ENCODE data around the gene VPS37C.
A peak's percentile ranks its signal among the peaks of the same experiment; 100 is the strongest.

VPS37C gene

DNA sequence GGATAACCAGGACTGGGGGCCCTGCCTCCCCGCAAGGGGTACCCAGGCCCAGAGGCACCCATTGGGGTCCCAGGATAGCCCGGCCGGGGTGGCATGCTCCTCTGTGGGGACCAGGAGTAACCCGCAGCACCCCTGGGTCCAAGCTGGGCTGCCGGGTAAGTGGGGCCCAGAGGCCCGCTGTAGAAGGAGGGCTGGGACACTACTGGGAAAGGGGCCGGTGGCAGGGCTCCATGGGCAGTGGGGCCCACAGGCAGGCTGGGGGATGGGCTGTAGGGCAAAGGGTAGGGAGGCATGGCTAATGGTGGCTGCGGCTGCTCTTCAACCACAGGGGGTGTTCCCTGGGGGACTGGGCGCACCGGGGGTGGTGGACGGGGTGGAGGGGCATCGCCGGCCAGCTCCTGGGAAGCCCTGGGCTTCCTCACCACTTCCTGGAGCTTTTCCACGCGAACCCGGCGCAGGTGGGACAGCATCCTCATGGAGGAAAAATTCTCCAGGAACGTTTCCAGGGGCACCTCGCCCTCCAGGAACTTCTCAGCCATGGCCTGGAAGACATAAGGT, 29.1 kb downstream of the VPS37C start:
- DNase-seq: no peak

DNA sequence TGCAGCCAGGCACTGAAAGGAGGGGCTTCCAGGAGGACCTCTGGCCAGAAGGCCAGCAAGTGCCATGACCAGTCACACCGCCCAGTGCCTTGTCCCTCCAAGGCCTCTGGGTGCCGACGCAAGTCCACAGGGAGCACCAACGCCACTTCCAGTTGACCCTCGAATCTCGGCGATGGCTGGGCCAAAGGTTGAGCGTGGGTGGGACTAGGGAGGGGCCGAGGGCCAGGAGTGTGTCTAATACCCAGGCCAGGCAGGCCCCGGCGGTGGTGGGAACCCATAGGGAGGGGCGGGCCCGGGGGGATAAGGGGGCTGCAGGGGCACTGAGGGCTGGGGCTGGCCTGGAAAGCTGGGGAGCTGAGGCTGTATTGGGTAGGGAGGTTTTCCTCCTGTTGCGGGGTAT, 29.6 kb downstream of the VPS37C start:
- no peak for DNase-seq

DNA sequence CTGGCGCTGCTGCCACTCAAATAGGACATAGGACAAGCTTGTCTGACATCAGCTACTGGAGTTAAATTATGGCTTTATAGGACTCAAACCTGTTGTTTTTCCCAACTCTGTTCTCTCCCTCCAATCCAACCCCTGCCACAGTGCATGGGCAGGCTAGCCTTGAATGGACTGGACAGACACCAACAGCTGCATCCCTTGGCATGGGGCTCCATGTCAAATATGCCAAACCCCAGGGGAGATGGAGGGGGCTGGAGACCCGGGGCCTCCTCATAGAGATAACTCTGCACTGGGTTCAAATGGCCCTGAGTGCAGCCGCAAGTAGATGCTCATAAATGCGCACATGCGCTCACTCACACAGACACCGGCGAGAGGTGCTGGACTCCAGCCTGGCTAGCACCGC, 30.0 kb downstream of the VPS37C start:
- DNase-seq: no peak

DNA sequence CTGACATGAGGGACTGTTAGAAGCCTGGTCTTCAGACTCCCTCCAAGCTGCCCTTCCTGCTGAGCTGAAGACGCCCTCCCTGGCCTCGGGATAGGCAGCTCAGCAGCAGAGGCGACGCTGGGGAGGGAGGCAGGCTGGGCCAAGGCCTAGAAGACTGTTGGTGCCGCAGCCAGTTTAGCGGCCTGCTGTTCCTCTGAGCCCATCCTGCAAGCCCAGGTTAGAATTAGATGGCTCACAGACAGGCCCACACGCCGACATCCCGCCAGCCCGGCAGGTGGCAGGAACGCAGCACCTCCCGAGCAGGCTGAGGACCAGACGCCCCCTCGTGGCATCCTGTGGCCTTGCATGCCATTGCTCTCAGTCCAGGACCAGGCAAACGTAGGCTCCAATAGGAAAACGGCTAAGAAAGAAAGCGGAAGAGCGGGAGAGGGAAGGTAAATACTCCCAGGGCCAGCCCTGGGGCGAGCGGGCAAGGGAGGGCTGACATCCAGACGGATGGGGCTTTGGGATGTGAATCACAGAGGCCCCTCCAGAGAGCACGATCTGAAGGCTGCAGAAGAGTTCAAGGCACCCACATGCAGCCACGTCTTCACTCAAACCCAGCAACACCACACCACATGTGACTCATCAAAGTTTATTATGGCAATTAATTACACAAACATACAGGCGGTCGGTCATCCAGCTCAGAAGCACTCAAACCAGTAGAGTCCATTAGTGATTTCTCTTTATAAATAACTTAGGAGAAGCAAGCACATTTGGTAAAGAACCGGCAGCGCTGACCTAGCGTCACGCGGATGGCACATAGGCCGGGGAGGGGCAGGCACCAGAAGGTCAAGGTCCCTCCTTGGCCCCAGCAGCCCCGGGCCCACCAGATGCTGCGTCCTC, 31.3 kb downstream of the VPS37C start:
- DNase-seq: peak; percentile 80

DNA sequence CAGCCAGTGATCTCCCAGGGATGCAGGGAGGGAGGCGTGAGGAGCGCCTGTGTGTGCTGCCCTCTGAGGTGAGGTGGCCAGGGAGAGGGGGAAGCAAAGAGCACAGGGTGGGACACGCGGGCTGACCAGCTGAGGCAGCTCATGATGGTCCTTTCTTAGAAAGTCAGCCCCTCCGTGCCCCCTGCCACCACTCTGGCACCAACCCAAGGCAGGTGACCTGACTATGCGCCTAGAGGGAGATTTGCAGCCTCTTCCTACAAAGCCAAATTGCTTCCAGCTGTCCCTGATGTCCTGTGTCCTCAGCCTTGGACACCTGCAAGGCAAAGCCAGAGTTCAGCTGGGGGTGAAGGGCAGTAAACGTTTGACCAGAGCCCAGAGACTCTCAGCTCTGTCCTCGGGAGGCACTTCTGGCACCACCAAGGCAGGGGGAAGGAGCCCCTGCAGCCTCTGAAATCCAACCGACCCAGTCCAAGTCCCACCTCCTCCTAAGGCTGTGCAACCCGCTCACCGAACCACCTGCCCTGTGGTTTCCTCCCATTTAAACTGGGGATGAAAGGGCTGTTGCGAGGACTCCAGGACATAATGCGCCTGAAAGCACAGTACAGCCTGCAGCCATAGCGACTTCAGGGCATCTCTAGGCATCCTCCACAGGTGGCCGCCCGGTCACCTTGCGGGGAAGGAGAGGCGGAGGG, 32.1 kb downstream of the VPS37C start:
- DNase-seq: no peak

DNA sequence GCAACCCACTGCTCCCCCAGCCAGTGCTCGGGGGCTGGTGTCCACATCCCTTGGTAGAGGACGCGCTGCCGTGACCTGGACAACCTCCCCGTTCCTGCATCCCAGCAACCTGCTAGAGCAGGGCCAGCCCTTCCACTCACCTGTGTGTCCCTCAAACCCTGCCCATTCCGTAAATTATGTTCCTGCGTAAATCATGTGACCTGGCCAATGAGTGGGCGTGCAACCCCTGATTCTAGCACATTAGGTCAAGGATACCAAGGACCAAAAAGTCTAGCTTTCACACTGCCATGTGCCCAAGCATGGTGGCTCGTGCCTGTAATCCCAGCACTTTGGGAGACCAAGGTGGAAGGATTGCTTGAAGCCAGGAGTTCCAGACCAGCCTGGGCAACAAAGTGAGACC, 33.2 kb downstream of the VPS37C start:
- no peak for DNase-seq

DNA sequence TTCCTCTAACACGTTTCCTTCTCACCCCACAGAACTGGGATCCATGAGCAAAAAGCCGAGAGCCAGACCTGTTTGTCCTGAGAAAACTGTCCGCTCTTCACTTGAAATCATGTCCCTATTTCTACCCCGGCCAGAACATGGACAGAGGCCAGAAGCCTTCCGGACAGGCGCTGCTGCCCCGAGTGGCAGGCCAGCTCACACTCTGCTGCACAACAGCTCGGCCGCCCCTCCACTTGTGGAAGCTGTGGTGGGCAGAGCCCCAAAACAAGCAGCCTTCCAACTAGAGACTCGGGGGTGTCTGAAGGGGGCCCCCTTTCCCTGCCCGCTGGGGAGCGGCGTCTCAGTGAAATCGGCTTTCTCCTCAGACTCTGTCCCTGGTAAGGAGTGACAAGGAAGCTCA, 35.0 kb downstream of the VPS37C start:
- no peak for DNase-seq

DNA sequence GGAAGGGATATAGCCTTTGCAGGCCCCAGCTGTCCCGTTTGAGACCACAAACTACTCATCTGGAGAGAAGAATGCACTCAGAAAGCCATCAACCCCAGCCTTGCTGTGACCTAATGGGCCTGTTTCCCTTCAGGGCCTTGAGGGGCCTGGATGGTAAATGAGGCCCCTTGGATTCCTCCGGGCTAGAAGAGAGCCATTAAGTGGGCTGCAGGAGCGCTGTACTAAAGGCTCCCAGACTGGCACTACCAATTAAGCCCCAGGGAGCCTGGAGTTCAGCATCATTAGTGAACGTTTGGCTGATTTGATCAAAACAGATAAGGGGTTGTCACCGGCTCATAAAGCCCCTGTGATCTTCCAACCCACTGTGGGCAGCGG, 35.9 kb downstream of the VPS37C start:
- no peak for DNase-seq

DNA sequence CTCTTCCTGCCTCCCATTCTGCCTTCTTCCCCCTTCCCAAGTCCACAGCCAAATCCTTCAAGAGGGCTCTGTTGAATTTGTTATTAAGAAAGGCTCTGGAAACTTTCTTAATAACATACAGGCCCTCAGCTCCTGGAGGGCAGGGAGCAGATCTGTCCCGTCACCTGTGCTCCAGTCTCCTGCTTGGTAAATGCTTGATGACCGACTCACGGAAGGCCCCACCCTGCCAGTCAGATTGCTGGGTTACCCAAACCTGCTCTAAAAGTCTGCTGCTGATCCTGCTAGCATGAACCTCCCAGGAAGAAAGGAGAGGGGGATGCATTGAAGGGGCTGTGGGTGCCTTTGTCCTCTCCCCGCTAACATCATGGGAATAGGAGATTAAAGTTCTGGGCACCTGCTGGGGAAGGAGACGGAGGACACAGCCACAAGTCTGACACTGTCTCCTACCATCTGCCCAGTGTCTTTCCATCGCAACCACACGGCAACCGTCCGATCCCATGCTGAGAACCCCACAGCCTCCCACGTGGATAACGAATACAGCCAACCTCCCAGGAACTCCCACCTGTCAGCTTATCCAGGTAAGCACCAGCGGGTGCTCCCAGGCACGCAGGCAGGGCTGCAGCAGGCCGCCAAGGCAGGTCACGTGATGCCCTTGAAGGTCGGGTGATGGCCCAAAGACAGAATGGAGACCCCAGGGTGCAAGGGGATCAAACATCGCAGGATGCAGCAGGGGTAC, 36.5 kb downstream of the VPS37C start:
- no peak for DNase-seq

DNA sequence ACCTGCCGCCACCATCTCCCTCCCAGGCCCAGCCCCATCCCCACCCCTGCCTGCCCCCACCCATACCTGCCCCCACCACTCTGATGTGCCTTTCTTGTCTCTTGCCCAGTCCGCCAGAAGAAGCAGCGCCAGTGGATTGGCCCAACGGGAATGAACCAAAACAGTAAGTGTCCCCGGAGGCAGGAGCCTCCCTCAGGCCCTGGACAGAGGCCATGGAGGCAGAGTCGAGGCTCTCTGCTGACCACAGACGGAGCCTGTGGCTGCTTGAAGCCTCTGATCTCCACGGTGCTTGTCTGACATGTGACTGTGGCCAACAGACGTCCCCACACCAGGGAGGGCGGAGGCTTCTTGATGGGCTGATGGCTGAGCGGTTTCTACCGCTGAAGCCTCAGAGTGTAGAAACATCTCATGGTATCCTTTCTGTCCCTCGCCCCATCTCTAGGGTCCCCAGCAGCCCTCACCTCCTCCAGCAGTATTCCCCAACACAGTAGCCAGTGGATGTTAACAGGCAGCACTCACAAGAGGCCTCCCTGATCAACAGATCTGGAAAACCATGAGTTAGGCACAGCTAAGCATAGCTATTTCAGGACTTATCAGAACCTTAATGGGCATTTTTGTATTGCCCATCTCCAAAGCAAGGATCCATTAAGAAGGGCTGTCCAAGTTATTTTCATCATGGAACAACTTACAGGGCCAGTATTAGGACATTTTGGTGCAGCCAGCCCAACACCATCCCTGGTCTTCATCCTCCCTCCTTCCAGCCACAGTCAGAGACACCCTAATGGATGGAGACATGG, 37.3 kb downstream of the VPS37C start:
- DNase-seq: no peak

DNA sequence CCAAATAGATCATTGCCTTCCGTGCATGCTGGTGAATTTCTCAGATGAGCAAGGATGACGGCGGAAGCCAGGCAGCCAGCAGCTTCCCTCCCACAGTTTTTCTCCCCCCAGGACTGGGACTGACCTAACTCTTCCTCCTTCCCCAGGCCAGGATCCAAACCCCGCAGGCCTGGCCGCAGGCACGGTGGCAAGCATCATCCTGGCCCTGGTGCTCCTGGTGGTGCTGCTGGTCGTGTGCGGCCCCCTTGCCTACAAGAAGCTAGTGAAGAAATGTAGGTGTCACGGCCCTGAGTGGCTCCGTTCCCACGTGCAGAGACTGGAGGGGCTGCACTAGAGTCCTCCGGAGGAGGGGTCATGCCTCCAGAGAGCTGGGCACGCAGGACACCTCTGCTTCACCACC, 38.5 kb downstream of the VPS37C start:
- DNase-seq: no peak

DNA sequence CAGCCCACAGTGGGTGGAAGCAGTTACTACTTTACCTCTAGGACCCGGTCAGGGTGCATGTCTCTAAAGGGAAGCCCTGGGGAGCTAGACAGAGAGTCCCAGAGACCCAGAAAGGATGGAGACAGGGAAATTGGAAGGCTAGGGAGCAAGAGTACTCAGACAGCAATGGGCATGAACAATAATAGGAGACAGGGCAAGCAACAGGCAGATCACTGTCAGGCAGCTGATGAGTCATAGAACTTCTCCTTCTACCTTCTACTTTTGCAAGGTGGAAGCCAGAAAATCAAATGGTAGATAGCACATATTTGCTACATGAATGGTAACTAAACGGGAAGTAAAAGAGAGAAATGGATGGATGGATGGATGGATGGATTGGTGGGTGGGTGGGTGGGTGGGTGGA, 39.3 kb downstream of the VPS37C start:
- DNase-seq: no peak

DNA sequence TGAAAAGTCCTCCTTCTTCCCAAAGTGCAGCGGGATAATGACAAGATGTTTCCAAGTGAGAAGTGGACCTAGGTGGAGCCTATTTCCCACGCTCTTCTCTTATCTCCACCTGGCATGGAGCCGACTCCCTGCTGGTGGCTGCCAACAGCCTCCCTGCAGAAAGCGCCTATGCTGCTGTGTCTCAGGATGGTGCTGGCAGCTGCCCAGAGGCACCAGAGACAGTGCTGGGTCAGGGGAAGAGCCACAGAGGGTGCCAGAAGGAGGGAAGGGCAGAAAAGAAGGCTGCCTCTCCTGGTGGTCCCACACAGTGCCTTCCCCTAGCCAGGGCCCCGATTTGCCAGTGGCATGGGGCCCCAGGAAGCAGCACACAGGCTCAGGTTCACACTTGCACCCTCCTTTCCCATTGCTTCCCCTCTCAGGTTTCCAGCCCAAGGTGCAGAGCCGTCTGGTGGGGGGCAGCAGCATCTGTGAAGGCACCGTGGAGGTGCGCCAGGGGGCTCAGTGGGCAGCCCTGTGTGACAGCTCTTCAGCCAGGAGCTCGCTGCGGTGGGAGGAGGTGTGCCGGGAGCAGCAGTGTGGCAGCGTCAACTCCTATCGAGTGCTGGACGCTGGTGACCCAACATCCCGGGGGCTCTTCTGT, 39.9 kb downstream of the VPS37C start:
- no peak for DNase-seq

DNA sequence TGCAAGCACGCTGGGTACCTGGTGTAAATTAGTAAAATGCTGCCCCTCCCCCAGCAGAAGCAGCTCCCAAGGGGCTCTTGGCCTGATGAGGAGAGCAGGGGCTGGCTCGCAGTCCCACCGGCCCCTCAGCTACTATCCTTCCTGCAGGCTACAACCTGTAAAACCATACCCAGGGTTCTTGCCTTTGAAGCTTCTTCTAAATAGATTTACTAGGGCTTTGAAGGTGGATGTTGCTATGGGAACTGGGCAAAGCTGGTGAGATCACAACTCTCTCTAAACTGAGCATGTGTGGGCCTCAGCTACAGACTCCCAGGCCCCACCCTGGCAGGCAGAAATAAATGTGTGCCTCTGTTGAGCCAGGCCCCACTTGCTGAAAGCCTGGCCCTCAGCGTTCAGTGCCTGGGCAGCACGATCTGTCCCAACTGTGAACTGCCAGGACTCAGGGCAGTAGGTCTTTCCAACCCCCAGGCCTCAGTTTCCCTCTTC, 40.5 kb downstream of the VPS37C start:
- DNase-seq: no peak

DNA sequence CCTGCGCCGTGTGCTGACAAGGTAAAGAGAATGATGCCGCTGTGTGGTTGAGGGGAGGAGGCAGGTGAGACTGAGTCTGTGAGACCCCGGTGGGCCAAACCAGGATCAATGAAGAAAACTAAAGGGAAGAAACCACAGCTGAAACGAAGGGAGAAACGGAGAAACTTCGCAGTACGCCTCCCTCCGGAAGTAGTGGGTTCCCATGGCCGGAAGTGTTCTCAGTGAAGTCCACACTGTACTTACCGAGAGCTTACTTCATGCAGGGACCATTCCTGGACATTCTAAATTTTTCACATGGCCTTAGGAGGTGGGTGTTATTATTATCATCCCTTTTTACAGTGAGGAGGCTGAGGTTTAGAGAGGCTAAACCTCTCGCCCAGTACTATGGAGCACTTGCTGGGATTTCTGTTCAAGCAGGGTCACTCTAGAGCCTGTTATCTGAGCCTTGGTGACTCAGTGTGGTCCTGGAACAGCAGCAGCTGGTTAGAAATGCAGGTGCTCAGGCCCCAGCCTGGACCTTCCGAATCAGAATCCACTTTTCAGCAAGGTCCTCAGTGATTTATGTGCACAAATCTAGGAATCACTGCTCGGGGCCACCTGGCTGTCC, 41.0 kb downstream of the VPS37C start:
- DNase-seq: no peak

DNA sequence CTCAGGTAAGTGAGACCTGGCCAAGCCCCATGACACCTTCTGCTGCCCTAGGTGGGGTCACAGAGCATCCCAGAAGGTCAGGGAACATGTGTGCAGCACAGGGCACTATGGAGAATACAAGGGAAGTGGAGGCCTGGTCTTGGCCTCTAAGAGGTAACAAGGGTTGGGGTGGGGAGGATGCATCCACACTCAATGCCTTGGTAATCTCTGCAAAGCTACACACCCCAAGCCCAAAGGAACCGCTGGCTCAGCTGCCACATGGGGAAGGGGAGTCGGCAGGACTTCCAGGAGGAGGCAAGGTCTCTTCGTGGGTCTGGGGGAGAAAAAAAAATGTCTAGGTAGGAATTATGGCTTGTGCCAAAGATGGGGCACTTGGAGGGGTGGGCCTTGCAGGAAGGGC, 41.7 kb downstream of the VPS37C start:
- DNase-seq: no peak

DNA sequence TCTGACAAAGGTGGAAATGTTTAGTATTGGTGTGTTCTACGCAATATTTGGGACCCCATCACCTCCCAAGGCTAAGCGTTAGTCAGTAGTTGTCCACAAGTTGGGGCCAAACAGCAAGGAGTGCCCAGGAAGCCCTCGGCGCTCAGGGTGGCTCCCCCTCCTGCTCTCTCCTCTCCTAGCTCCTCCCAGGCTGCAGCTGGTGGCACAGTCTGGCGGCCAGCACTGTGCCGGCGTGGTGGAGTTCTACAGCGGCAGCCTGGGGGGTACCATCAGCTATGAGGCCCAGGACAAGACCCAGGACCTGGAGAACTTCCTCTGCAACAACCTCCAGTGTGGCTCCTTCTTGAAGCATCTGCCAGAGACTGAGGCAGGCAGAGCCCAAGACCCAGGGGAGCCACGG, 42.2 kb downstream of the VPS37C start:
- no peak for DNase-seq

DNA sequence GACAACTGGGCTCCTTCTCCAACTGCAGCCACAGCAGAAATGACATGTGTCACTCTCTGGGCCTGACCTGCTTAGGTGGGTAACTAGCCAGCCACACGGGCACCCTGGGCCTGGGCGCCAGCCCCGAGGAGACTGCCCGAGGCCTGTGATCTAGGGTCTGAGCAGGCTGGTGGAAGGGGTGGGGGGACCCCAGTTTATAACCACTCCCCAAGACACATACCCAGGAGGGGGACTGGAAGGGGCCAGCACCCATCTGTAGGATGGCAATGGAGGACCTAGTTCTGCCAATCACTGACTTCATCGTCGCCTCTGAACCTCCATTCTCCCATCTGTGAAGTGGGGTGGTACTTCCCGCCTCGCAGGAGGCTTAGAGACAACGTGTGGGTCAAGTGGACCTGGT, 42.8 kb downstream of the VPS37C start:
- no peak for DNase-seq

DNA sequence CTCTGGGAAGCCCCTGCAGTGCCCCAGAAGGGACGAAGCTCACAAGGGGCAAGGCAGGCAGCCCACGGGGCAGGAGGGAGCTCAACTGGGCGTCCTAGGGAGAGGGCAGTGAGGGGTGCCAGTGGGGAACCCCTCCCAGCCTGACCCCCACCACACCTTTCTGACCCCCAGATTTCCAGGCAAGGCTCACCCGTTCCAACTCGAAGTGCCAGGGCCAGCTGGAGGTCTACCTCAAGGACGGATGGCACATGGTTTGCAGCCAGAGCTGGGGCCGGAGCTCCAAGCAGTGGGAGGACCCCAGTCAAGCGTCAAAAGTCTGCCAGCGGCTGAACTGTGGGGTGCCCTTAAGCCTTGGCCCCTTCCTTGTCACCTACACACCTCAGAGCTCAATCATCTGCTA, 43.2 kb downstream of the VPS37C start:
- no peak for DNase-seq

DNA sequence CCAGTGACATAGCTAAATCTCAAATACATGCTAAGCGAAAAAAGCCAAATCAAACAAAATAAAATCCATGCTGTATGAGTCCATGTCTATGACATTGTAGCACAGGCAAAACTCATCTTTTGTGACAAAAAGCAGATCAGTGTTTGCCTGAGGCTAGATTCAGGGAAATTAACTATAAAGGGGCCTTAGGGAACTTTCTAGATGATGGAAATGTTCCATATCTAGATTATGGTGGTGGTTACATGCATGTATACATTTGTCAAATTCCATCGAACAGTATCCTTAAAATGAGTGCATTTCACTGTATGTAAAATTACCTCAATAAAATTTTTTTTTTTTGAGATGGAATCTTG, 44.1 kb downstream of the VPS37C start:
- DNase-seq: no peak

DNA sequence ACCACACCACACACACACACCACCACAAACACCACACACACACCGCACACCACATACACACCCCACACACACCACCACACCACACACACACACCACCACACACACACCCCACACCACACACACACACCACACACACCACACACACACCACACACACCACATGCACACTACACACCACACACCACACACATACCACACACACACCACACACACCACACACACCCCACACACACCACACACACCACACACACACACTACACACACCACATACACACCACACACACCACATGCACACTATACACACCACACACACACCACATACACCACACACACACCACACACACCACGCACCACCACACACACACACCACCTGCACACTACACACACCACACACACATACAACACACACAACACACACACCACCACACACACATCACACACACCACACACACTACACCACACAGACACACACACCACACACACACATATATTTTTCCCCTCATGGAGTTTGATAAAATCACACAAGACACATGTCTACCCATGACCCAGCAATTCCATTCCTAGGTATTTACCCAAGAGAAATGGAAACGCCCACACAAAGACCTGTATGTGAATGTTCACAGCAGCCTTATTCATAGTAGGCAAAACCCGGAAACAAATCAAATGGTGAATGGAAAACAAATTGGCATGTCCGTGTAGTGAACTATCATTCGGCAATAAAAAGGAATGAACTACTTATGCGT, 44.6 kb downstream of the VPS37C start:
- DNase-seq: no peak
